ENCODE results near the gene PPP4R3B. TPM values are rescaled to one million over a fixed set of nuclear protein-coding genes. Genes with fewer than 3 reads are reported as not detected.

The PPP4R3B gene
- total and polyA plus RNA-seq, 4 donors: 17.4 to 57.7 (median 30.9) TPM

- no peak for TF ChIP-seq TAF1 (conservative IDR thresholded peaks at IDR 0.05)
- TF ChIP-seq SP1 (IDR thresholded peaks at IDR 0.05): no peak
- TF ChIP-seq ZBTB33 (IDR thresholded peaks at IDR 0.05): no peak
- TF ChIP-seq HNF4A (conservative IDR thresholded peaks at IDR 0.05): no peak
- TF ChIP-seq, protein P1, sequence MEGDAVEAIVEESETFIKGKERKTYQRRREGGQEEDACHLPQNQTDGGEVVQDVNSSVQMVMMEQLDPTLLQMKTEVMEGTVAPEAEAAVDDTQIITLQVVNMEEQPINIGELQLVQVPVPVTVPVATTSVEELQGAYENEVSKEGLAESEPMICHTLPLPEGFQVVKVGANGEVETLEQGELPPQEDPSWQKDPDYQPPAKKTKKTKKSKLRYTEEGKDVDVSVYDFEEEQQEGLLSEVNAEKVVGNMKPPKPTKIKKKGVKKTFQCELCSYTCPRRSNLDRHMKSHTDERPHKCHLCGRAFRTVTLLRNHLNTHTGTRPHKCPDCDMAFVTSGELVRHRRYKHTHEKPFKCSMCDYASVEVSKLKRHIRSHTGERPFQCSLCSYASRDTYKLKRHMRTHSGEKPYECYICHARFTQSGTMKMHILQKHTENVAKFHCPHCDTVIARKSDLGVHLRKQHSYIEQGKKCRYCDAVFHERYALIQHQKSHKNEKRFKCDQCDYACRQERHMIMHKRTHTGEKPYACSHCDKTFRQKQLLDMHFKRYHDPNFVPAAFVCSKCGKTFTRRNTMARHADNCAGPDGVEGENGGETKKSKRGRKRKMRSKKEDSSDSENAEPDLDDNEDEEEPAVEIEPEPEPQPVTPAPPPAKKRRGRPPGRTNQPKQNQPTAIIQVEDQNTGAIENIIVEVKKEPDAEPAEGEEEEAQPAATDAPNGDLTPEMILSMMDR (IDR thresholded peaks at IDR 0.05; ENCODE audit: low read depth, low read length, missing input control): no peak
- TF ChIP-seq YY1 (IDR thresholded peaks at IDR 0.05): no peak
- TF ChIP-seq NR2F2 (IDR thresholded peaks at IDR 0.05): no peak
- no peak for TF ChIP-seq HNF4G (IDR thresholded peaks at IDR 0.05)
- TF ChIP-seq GABPA (IDR thresholded peaks at IDR 0.05 in 1 of 2, conservative IDR thresholded peaks at IDR 0.05 in 1 of 2): no peak
- TF ChIP-seq, protein P2, sequence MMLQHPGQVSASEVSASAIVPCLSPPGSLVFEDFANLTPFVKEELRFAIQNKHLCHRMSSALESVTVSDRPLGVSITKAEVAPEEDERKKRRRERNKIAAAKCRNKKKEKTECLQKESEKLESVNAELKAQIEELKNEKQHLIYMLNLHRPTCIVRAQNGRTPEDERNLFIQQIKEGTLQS (IDR thresholded peaks at IDR 0.05): no peak
- no peak for TF ChIP-seq RAD21 (IDR thresholded peaks at IDR 0.05)
- TF ChIP-seq JUND (IDR thresholded peaks at IDR 0.05): no peak
- TF ChIP-seq RXRA (IDR thresholded peaks at IDR 0.05): no peak
- TF ChIP-seq EGR1 (IDR thresholded peaks at IDR 0.05; ENCODE audit: low read depth in 2 of 2): no peak
- TF ChIP-seq, protein P3, sequence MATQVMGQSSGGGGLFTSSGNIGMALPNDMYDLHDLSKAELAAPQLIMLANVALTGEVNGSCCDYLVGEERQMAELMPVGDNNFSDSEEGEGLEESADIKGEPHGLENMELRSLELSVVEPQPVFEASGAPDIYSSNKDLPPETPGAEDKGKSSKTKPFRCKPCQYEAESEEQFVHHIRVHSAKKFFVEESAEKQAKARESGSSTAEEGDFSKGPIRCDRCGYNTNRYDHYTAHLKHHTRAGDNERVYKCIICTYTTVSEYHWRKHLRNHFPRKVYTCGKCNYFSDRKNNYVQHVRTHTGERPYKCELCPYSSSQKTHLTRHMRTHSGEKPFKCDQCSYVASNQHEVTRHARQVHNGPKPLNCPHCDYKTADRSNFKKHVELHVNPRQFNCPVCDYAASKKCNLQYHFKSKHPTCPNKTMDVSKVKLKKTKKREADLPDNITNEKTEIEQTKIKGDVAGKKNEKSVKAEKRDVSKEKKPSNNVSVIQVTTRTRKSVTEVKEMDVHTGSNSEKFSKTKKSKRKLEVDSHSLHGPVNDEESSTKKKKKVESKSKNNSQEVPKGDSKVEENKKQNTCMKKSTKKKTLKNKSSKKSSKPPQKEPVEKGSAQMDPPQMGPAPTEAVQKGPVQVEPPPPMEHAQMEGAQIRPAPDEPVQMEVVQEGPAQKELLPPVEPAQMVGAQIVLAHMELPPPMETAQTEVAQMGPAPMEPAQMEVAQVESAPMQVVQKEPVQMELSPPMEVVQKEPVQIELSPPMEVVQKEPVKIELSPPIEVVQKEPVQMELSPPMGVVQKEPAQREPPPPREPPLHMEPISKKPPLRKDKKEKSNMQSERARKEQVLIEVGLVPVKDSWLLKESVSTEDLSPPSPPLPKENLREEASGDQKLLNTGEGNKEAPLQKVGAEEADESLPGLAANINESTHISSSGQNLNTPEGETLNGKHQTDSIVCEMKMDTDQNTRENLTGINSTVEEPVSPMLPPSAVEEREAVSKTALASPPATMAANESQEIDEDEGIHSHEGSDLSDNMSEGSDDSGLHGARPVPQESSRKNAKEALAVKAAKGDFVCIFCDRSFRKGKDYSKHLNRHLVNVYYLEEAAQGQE (IDR thresholded peaks at IDR 0.05): no peak
- TF ChIP-seq FOXA1 (IDR thresholded peaks at IDR 0.05): no peak
- no peak for TF ChIP-seq FOXA2 (IDR thresholded peaks at IDR 0.05)
- TF ChIP-seq, protein P4, sequence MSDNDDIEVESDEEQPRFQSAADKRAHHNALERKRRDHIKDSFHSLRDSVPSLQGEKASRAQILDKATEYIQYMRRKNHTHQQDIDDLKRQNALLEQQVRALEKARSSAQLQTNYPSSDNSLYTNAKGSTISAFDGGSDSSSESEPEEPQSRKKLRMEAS (IDR thresholded peaks at IDR 0.05): no peak
- H3K36me3 ChIP-seq (ENCODE audit: control insufficient read depth in 4 of 4, insufficient read depth in 3 of 4, low read depth in 1 of 4, low read length in 3 of 4): no peaks in the 10 kb centered on the region
- H3K9ac ChIP-seq (ENCODE audit: low read depth in 1 of 2, low read length in 2 of 2): no peak overlapping the region
- no peaks in the 10 kb centered on the region for H3K27me3 ChIP-seq (ENCODE audit: control insufficient read depth in 4 of 4, insufficient read depth in 4 of 4, low read length in 3 of 4)
- DNase-seq (ENCODE audit: low spot score): no peak
- peaks cover 0 to 7% (median 3%) of the 10 kb centered on the region in 4 donors for H3K4me1 ChIP-seq (ENCODE audit: control insufficient read depth in 4 of 4, insufficient read depth in 4 of 4, low read length in 3 of 4)
- H3K9me3 ChIP-seq (ENCODE audit: control insufficient read depth in 4 of 4, low read length in 3 of 4): no peaks in the 10 kb centered on the region
- 90% methylated on average over 1 of the region's 1 CpG for WGBS
- no peak overlapping the region for H3K27ac ChIP-seq (ENCODE audit: low read depth in 1 of 2, low read length in 2 of 2)
- no peak overlapping the region for H3K4me3 ChIP-seq (ENCODE audit: low read depth in 1 of 3, low read length in 3 of 3)
Measured at GRCh38 chr2:55627915-55628314, 10.5 kb upstream of the PPP4R3B start.
